MCF 10A (cell line): ENCODE results near the gene SLC6A6. TPM values are rescaled to one million over a fixed set of nuclear protein-coding genes. Genes with fewer than 3 reads are reported as not detected.

Experiments used
- BruUV-seq: library from RNA; stranded (reverse); fragments of 400-500 nt; replicated peaks from 2 replicates; lab custom pipeline; 2021; lab: Mats Ljungman, UMichigan
- CTCF ChIA-PET: fragments of 300-600 bp; sonication (Branson Sonifier 250); formaldehyde crosslinking; extraction: SDS; loops from one replicate; lab custom pipeline; 2021; ENCODE audit warnings: antibody characterized with exemption, inconsistent platforms; lab: Yijun Ruan, JAX
- POLR2A ChIA-PET: fragments of 300-600, 350-650 bp; sonication (Branson Sonifier 250); formaldehyde crosslinking; extraction: SDS; loops from one replicate; lab custom pipeline; 2020; ENCODE audit warnings: antibody characterized with exemption, inconsistent platforms; lab: Yijun Ruan, JAX
- DNase-seq: peaks from one replicate; pipeline ENCODE4 v3.0.0-alpha.2; 2018; ENCODE audit not compliant: unreplicated experiment
- H3K27ac Mint-ChIP-seq: one replicate; pipeline ENCODE4 v1.8.0; 2022; ENCODE audit warnings: mild to moderate bottlenecking, low read depth, mixed read lengths; ENCODE audit not compliant: unreplicated experiment
- H3K27me3 Mint-ChIP-seq: one replicate; pipeline ENCODE4 v1.8.0; 2022; ENCODE audit warnings: mixed read lengths; ENCODE audit not compliant: insufficient read depth, unreplicated experiment
- H3K36me3 Mint-ChIP-seq: one replicate; pipeline ENCODE4 v1.8.0; 2022; ENCODE audit warnings: mild to moderate bottlenecking, moderate library complexity, mixed read lengths; ENCODE audit not compliant: insufficient read depth, unreplicated experiment
- H3K4me1 Mint-ChIP-seq: one replicate; pipeline ENCODE4 v1.8.0; 2022; ENCODE audit warnings: mixed read lengths; ENCODE audit not compliant: insufficient read depth, unreplicated experiment
- H3K4me3 Mint-ChIP-seq: one replicate; pipeline ENCODE4 v1.8.0; 2022; ENCODE audit warnings: mild to moderate bottlenecking, moderate library complexity, mixed read lengths; ENCODE audit not compliant: unreplicated experiment
- H3K9me3 Mint-ChIP-seq: one replicate; pipeline ENCODE4 v1.8.0; 2022; ENCODE audit warnings: mixed read lengths; ENCODE audit not compliant: unreplicated experiment
- CTCF ChIP-seq: fragments of 200-600 bp; IDR thresholded peaks from one replicate; pipeline ENCODE4 v1.8.0; 2022; ENCODE audit warnings: antibody characterized with exemption, mild to moderate bottlenecking; ENCODE audit not compliant: unreplicated experiment
- intact Hi-C: fragments of 100-400 bp; cut with micrococcal nuclease; formaldehyde crosslinking; loops from 2 replicates; pipeline ENCODE4 v1.14.1; 2022
- total RNA-seq: library from RNA; stranded (reverse); gene quantifications from 2 replicates; pipeline ENCODE4 v1.2.3, GENCODE V29; 2022

The SLC6A6 gene
- total RNA-seq, 1 experiment from 2014 or later, result 7.6 TPM

- ChIA-PET POLR2A (interaction anchor here (0.6 kb wide), 1 partner anchor 156 kb away, joined by 3 read pairs; no protein-coding TSS in a partner anchor), CTCF (no interaction called here)
- no peak for TF ChIP-seq CTCF
- Mint-ChIP-seq H3K4me1 (no peaks in the 10 kb centered on the region), H3K36me3 (no peaks in the 10 kb centered on the region), H3K4me3 (no peak overlapping the region), H3K27me3 (peaks cover 39% of the 10 kb centered on the region), H3K9me3 (no peaks in the 10 kb centered on the region), H3K27ac (no peak overlapping the region)
- intact Hi-C loops, result no loop called here
- no TSS peak for BruUV-seq
- peak; percentile 42 for DNase-seq
These were observed 121.4 kb downstream of the SLC6A6 start for GRCh38 chr3:14523792-14524191.

- no TSS peak for BruUV-seq
- H3K36me3 Mint-ChIP-seq, result no peaks in the 10 kb centered on the region
- H3K27me3 Mint-ChIP-seq, result peaks cover 37% of the 10 kb centered on the region
These were observed 121.9 kb downstream of the SLC6A6 start for GRCh38 chr3:14524311-14524711.

GRCh38 chr3:14524920-14525660, 122.7 kb downstream of the SLC6A6 start:
- no peak overlapping the region for H3K27ac Mint-ChIP-seq
- H3K4me3 Mint-ChIP-seq, result no peak overlapping the region
- BruUV-seq, result no TSS peak
- H3K4me1 Mint-ChIP-seq, result no peaks in the 10 kb centered on the region
- no peak for DNase-seq
- no peaks in the 10 kb centered on the region for H3K9me3 Mint-ChIP-seq
- H3K27me3 Mint-ChIP-seq, result peaks cover 37% of the 10 kb centered on the region
- no peaks in the 10 kb centered on the region for H3K36me3 Mint-ChIP-seq
- POLR2A ChIA-PET, result no interaction called here
- intact Hi-C loops, result no loop called here
- no peak for TF ChIP-seq CTCF
- CTCF ChIA-PET, result interaction anchor here (0.6 to 1.1 kb wide), 3 partner anchors 36 to 868 kb away, joined by 3 to 4 read pairs (median 4); no protein-coding TSS in a partner anchor

More at GRCh38 chr3:14524311-14524711, 121.9 kb downstream of the SLC6A6 start:
- POLR2A ChIA-PET, result no interaction called here
- Mint-ChIP-seq H3K4me1 (no peaks in the 10 kb centered on the region), H3K4me3 (no peak overlapping the region), H3K27ac (no peak overlapping the region), H3K9me3 (no peaks in the 10 kb centered on the region)
- no peak for TF ChIP-seq CTCF
- CTCF ChIA-PET, result no interaction called here
- intact Hi-C loops, result no loop called here
- no peak for DNase-seq

- no TSS peak for BruUV-seq
- no peak for TF ChIP-seq CTCF
- H3K27me3 Mint-ChIP-seq, result peaks cover 32% of the 10 kb centered on the region
- H3K36me3 Mint-ChIP-seq, result no peaks in the 10 kb centered on the region
- CTCF ChIA-PET, result interaction anchor here (0.5 to 2.0 kb wide), 8 partner anchors 17 to 1511 kb away, joined by 3 to 9 read pairs (median 4); no protein-coding TSS in a partner anchor
- H3K4me1 Mint-ChIP-seq, result no peaks in the 10 kb centered on the region
- no peak overlapping the region for H3K4me3 Mint-ChIP-seq
- H3K27ac Mint-ChIP-seq, result no peak overlapping the region
- POLR2A ChIA-PET, result interaction anchor here (0.6 kb wide), 1 partner anchor 285 kb away, joined by 4 read pairs; no protein-coding TSS in a partner anchor
- intact Hi-C loops, result no loop called here
- no peak for DNase-seq
- H3K9me3 Mint-ChIP-seq, result no peaks in the 10 kb centered on the region
These were observed 123.6 kb downstream of the SLC6A6 start for GRCh38 chr3:14525685-14526631.
